ENCODE measurements around the gene BCCIP. TPM values are rescaled to one million over a fixed set of nuclear protein-coding genes. Genes with fewer than 3 reads are reported as not detected.

BCCIP gene
- total RNA-seq, 1 donor from 2014 or later: 50.9 TPM

DNA sequence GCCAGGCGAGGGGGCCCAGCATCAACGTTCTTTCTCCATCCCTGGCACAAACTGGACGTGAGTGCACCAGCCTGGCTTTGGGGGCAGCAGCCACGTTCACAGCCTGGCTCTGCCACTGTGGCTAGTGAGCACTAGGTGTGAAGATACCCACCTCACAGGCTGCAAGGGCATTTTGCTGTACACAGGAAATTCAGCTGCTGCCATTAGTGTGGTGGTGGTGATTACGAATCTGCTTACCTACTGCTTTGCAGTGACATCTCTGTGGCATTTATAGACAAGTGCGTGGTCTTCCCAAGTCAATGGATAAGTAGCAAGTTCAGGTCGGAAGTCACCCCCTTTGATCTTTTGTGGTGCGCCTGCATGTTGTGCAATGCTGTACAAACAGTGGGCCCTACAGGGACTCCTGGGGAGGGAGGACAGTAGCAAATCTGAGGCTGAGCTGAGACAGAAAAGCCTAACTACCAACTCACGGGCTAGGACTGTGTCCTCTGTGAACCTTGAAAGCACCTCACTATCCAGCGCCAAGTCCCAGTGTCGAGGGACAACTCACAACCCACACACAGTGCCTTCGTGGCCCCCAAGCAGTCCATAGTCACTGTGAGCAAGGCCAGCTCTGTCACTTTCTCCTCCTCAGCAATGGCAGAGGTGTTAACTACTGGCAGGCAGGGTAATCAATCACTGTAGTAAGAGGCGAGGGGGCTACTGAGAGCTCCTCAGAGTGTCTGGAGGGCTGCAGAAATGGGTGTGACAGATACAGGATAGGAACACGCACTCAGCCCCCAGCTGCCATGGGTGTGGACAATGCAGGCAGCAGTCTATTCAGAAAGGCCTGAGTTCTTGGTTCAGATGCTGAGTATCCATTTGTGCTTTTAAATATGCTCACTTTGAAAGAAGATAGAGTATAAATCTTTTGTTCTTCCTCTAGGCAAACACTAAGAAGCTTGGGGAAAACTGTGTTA lies 30.7 kb upstream of the BCCIP start:
- Mint-ChIP-seq H3K27ac (ENCODE audit: unreplicated experiment) (no peak overlapping the region), H3K36me3 (ENCODE audit: unreplicated experiment) (peaks cover 5% of the 10 kb centered on the region), H3K4me3 (ENCODE audit: unreplicated experiment) (no peak overlapping the region), H3K27me3 (ENCODE audit: unreplicated experiment) (no peaks in the 10 kb centered on the region), H3K4me1 (ENCODE audit: low read depth, unreplicated experiment) (peaks cover 8% of the 10 kb centered on the region), H3K9me3 (ENCODE audit: unreplicated experiment) (peaks cover 2% of the 10 kb centered on the region)
- DNase-seq: no peak
- TF ChIP-seq, protein P1, sequence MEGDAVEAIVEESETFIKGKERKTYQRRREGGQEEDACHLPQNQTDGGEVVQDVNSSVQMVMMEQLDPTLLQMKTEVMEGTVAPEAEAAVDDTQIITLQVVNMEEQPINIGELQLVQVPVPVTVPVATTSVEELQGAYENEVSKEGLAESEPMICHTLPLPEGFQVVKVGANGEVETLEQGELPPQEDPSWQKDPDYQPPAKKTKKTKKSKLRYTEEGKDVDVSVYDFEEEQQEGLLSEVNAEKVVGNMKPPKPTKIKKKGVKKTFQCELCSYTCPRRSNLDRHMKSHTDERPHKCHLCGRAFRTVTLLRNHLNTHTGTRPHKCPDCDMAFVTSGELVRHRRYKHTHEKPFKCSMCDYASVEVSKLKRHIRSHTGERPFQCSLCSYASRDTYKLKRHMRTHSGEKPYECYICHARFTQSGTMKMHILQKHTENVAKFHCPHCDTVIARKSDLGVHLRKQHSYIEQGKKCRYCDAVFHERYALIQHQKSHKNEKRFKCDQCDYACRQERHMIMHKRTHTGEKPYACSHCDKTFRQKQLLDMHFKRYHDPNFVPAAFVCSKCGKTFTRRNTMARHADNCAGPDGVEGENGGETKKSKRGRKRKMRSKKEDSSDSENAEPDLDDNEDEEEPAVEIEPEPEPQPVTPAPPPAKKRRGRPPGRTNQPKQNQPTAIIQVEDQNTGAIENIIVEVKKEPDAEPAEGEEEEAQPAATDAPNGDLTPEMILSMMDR (IDR thresholded peaks at IDR 0.05; ENCODE audit: partially characterized antibody, unreplicated experiment): no peak

DNA sequence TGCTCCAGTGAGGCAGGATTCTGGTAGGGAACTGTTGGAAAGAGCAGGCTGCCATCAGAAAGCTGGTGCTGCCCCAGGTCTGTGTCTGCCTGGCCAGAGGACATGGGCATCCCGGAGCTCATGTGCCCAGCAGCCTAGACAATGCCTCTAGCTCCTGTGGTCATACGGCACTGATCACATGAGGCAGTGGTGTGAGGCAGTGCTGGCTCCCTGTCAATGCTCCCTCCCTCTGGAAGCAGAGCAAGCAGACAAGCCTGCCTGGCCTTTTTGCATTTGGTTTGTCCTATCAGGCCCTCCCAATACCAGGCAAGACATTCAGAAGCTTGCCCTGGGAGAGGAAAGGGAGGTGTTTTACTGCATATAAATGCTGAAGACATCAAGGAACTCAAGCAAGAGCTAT lies 28.2 kb upstream of the BCCIP start:
- Mint-ChIP-seq H3K4me3 (ENCODE audit: unreplicated experiment) (no peak overlapping the region), H3K4me1 (ENCODE audit: low read depth, unreplicated experiment) (peaks cover 10% of the 10 kb centered on the region), H3K9me3 (ENCODE audit: unreplicated experiment) (peaks cover under 1% of the 10 kb centered on the region), H3K36me3 (ENCODE audit: unreplicated experiment) (peaks cover 2% of the 10 kb centered on the region), H3K27me3 (ENCODE audit: unreplicated experiment) (no peaks in the 10 kb centered on the region), H3K27ac (ENCODE audit: unreplicated experiment) (no peak overlapping the region)
- DNase-seq: no peak
- TF ChIP-seq, protein P1 (IDR thresholded peaks at IDR 0.05; ENCODE audit: partially characterized antibody, unreplicated experiment): no peak

DNA sequence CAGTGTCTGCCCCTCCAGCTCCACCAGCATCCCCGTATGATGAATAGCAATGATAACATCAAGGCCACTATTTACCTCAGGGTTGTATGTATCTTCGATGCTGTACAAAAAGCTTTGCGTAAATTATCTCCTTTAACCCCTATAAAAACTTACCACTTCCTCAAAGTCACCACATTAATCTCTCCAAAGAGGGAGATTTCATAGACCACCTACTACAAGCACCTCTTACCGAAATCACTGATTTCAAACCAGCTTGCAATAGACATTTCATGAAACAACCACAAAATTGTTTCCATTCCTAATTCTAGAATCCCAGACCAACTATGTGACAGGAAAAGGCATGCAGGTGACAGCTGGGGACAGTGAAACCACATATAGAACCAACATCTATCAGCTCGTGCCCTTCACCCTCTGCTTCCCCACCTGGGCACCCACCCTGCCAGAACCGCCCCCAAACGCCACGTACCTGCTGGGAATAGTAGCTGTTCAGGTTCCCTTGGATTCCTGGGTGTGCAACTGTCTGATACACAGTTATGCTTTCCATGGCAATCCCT lies 27.6 kb upstream of the BCCIP start:
- H3K4me3 Mint-ChIP-seq (ENCODE audit: unreplicated experiment): no peak overlapping the region
- TF ChIP-seq, protein P1 (IDR thresholded peaks at IDR 0.05; ENCODE audit: partially characterized antibody, unreplicated experiment): no peak
- peaks cover 10% of the 10 kb centered on the region for H3K4me1 Mint-ChIP-seq (ENCODE audit: low read depth, unreplicated experiment)
- H3K36me3 Mint-ChIP-seq (ENCODE audit: unreplicated experiment): peaks cover 1% of the 10 kb centered on the region
- no peak overlapping the region for H3K27ac Mint-ChIP-seq (ENCODE audit: unreplicated experiment)
- H3K9me3 Mint-ChIP-seq (ENCODE audit: unreplicated experiment): no peaks in the 10 kb centered on the region
- no peaks in the 10 kb centered on the region for H3K27me3 Mint-ChIP-seq (ENCODE audit: unreplicated experiment)
- DNase-seq: no peak

DNA sequence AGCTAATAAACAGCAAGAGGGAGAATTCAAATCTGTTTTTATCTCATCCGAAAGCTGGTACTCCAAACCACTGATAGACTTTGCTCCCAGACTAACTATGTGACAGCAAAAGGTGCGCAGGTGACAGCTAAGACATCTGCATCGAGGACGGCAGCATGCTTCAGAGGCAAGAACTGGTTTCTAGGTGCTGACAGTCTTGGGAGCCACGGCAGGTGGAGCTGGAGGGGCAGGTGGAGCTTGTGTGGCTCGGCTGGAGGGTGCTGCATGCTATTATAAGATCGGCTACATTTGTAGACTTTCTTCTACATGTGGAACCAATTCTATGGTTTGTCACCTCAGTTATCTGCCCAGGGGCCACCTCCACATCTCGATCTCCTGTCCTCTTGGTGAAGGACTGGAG lies 25.9 kb upstream of the BCCIP start:
- Mint-ChIP-seq H3K4me1 (ENCODE audit: low read depth, unreplicated experiment) (peaks cover 10% of the 10 kb centered on the region), H3K4me3 (ENCODE audit: unreplicated experiment) (no peak overlapping the region), H3K36me3 (ENCODE audit: unreplicated experiment) (peaks cover 5% of the 10 kb centered on the region), H3K9me3 (ENCODE audit: unreplicated experiment) (no peaks in the 10 kb centered on the region), H3K27me3 (ENCODE audit: unreplicated experiment) (no peaks in the 10 kb centered on the region), H3K27ac (ENCODE audit: unreplicated experiment) (no peak overlapping the region)
- no peak for DNase-seq
- TF ChIP-seq, protein P1 (IDR thresholded peaks at IDR 0.05; ENCODE audit: partially characterized antibody, unreplicated experiment): no peak
